Ishikawa (cell line): ENCODE results near the gene LAMA1.

ENCODE experiments used
- EP300 ChIP-seq: IDR thresholded peaks from 2 replicates; pipeline ENCODE4 v1.6.1; 2012; ENCODE audit warnings: borderline replicate concordance
- FOXM1 ChIP-seq: IDR thresholded peaks from 2 replicates; pipeline ENCODE4 v1.6.1; 2012; ENCODE audit warnings: low read depth, borderline replicate concordance
- TCF12 ChIP-seq: IDR thresholded peaks from 2 replicates; pipeline ENCODE4 v1.6.1; 2012; ENCODE audit warnings: low read depth

DNA sequence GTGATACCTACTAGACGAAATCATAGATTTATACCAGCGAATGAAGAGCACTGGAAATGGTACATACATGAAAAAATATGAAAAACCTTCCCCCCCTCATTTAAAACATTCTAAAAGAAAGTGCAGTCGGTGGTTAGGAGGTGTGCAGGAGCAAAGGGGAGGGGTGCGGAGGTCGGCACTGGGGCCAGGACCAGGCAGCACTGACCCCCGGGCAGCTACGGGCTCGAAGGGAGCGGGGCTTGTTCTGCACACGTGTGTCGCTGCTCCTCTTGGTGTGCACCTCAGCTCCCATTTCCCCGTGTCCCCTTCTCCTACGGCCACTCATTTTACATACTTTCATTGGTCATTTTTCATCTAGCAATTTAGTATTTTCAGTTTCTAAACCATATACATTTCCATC is 89.0 kb downstream of the LAMA1 start:
- no peak for TF ChIP-seq EP300
- no peak for TF ChIP-seq FOXM1
- no peak for TF ChIP-seq TCF12
